ENCODE measurements around the gene PSD2. TPM values are rescaled to one million over a fixed set of nuclear protein-coding genes. Genes with fewer than 3 reads are reported as not detected.

Gene PSD2
- total and polyA plus RNA-seq, 2 of the 13 experiments (the other 11 are each of a cell fraction or from before 2014, with no cell fraction given), result 0.07 TPM; not detected in 1

DNA sequence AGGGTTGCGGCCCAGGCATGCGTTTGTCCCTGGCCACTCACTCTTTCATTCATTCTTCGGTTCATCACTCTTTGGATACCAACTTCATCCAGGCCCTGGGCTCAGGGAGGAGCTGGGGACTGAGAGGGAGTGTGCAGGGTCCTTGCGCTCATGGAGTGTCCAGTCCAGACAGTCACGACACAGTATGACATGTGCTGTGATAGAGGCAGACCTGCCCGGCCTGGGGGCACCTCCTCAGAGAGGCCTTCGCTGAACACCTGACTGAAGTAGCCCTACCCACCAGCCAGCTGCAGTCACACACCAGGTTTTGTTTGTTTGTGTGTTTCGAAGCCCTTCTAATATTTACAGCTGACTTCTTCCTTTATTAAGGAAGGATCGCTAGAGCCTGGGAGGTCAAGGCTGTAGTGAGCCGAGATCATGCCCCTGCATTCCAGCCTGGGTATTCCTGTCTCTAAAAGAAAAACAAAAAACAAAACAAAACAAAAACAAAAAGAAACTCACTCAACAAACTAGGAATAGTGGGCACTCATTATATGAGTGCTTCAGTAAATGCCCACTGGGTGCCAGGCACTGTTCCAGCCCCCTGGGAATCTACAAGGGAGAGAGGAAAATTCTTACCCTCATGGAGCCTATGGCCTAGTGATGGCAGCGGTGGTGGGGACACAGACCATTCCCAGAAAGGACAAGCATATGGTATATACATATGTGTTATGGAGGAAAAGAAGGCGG lies 6.3 kb upstream of the PSD2 start:
- ChIA-PET CTCF (ENCODE audit: low intra/inter-chr PET ratio, low total read pairs) (interaction anchor here (1.6 to 3.6 kb wide), 3 partner anchors 56 to 368 kb away, joined by 4 to 45 read pairs (median 9); no protein-coding TSS in a partner anchor), POLR2A (no interaction called here)
- TF ChIP-seq, protein P1, sequence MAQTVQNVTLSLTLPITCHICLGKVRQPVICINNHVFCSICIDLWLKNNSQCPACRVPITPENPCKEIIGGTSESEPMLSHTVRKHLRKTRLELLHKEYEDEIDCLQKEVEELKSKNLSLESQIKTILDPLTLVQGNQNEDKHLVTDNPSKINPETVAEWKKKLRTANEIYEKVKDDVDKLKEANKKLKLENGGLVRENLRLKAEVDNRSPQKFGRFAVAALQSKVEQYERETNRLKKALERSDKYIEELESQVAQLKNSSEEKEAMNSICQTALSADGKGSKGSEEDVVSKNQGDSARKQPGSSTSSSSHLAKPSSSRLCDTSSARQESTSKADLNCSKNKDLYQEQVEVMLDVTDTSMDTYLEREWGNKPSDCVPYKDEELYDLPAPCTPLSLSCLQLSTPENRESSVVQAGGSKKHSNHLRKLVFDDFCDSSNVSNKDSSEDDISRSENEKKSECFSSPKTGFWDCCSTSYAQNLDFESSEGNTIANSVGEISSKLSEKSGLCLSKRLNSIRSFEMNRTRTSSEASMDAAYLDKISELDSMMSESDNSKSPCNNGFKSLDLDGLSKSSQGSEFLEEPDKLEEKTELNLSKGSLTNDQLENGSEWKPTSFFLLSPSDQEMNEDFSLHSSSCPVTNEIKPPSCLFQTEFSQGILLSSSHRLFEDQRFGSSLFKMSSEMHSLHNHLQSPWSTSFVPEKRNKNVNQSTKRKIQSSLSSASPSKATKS (CRISPR knock-in tag; IDR thresholded peaks at IDR 0.05), result no peak
- TF ChIP-seq TAF1 (CRISPR knock-in tag; IDR thresholded peaks at IDR 0.05), result no peak
- no peak for TF ChIP-seq XRCC5 (optimal IDR thresholded peaks at IDR 0.05; ENCODE audit: low read length)
- TF ChIP-seq ZSCAN31 (CRISPR knock-in tag; IDR thresholded peaks at IDR 0.05; ENCODE audit: low read depth), result no peak
- TF ChIP-seq, protein P2, sequence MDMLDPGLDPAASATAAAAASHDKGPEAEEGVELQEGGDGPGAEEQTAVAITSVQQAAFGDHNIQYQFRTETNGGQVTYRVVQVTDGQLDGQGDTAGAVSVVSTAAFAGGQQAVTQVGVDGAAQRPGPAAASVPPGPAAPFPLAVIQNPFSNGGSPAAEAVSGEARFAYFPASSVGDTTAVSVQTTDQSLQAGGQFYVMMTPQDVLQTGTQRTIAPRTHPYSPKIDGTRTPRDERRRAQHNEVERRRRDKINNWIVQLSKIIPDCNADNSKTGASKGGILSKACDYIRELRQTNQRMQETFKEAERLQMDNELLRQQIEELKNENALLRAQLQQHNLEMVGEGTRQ (IDR thresholded peaks at IDR 0.05; ENCODE audit: low read depth, low read length), result no peak
- TF ChIP-seq, protein P2 (CRISPR knock-in tag; IDR thresholded peaks at IDR 0.05; ENCODE audit: borderline replicate concordance), result no peak
- no peak for TF ChIP-seq ZNF776 (CRISPR knock-in tag; IDR thresholded peaks at IDR 0.05)
- no peak for TF ChIP-seq YY1 (IDR thresholded peaks at IDR 0.05; ENCODE audit: insufficient read depth, insufficient replicate concordance, low read depth, low read length)
- TF ChIP-seq YEATS4 (CRISPR knock-in tag; IDR thresholded peaks at IDR 0.05; ENCODE audit: borderline replicate concordance), result no peak
- no peak for TF ChIP-seq ZNF549 (CRISPR knock-in tag; IDR thresholded peaks at IDR 0.05)
- no peak for TF ChIP-seq NCOA1 (CRISPR knock-in tag; IDR thresholded peaks at IDR 0.05)
- TF ChIP-seq, protein P3, sequence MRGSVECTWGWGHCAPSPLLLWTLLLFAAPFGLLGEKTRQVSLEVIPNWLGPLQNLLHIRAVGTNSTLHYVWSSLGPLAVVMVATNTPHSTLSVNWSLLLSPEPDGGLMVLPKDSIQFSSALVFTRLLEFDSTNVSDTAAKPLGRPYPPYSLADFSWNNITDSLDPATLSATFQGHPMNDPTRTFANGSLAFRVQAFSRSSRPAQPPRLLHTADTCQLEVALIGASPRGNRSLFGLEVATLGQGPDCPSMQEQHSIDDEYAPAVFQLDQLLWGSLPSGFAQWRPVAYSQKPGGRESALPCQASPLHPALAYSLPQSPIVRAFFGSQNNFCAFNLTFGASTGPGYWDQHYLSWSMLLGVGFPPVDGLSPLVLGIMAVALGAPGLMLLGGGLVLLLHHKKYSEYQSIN (CRISPR knock-in tag; IDR thresholded peaks at IDR 0.05; ENCODE audit: borderline replicate concordance), result no peak
- TF ChIP-seq FOXO1 (CRISPR knock-in tag; IDR thresholded peaks at IDR 0.05), result no peak
- no peaks in the 10 kb centered on the region for H3K36me3 ChIP-seq (replicated peaks in 1 of 2; ENCODE audit: control insufficient read depth in 1 of 2, insufficient read depth in 2 of 2, low read length in 2 of 2)
- WGBS (ENCODE audit: low lambda C conversion rate), result 70% methylated on average over 9 of the region's 12 CpGs
- peaks cover 14% of the 10 kb centered on the region for H3K4me1 ChIP-seq (ENCODE audit: insufficient read depth, low read length)
- H2AFZ ChIP-seq (ENCODE audit: low read length), result no peak overlapping the region
- no peak overlapping the region for H3K4me2 ChIP-seq (ENCODE audit: low read depth, low read length)
- no peak for DNase-seq (ENCODE audit: low spot score)
- intact Hi-C loops (cut with micrococcal nuclease; ENCODE audit: unreplicated experiment), result loop anchor here (5.0 kb wide), 1 partner anchor 368 kb away; no protein-coding TSS in a partner anchor
- no peak for FAIRE-seq
- no peak overlapping the region for H3K9ac ChIP-seq (ENCODE audit: insufficient read depth, low read depth, low read length)
- H3K27ac ChIP-seq (ENCODE audit: extremely low read length, insufficient read depth, low read length), result no peak overlapping the region
- ATAC-seq, result no peak
- no TSS peak for BruUV-seq (replicated peaks)
- H3K27me3 ChIP-seq (ENCODE audit: control insufficient read depth in 1 of 2, insufficient read depth in 2 of 2, low read length in 2 of 2), result peaks cover 6 to 41% of the 10 kb centered on the region in 2 experiments; a peak in 4 of 5 replicates
- H3K79me2 ChIP-seq (ENCODE audit: insufficient read depth, low read length), result no peaks in the 10 kb centered on the region
- no peak overlapping the region for H3K4me3 ChIP-seq (replicated peaks in 1 of 3; ENCODE audit: insufficient read depth in 1 of 3, low read depth in 2 of 3, low read length in 3 of 3)
- H4K20me1 ChIP-seq (ENCODE audit: insufficient read depth, low read length), result no peaks in the 10 kb centered on the region
- no peaks in the 10 kb centered on the region for H3K9me3 ChIP-seq (ENCODE audit: low read length)
- in situ Hi-C loops (cut with HindIII; ENCODE audit: extremely low pct_ligation_motif_present, low pct_unique_long_range_greater_than_20kb), result loop anchor here (5.0 kb wide), 3 partner anchors 53 to 358 kb away; no protein-coding TSS in a partner anchor

Data from HepG2 (cell line).